Stromal cell of bone marrow (primary cell): Measurements from ENCODE around the gene EYA4.
A peak's percentile ranks its signal among the peaks of the same experiment; 100 is the strongest.
"Not testable (repeated sequence)": the region's sequence is repeated elsewhere in the genome, so short reads cannot be mapped to it uniquely, and the experiment has no call there.

Source experiments
- DNase-seq: peaks from one replicate; pipeline ENCODE4 v3.0.0-alpha.2; 2012; ENCODE audit warnings: low read depth

The EYA4 gene

DNA sequence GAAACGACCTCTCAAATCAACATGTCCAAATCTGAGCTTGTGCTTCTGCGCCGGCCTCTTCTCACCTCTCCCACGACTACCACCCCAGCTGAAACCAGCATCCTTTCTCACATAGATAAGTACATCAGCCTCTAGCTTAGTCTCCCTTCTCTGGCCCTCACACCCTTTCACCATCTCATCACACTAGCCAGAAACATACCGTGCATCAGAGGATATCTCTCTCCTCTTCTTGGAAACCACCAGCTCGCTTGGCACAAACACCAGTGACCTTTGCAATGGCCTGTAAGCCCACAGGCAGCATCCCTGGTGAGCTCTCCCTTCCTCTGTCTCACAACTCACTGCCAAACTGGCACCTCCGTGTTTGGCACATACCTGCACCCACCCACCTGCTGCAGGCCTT, 291.8 kb downstream of the EYA4 start:
- no peak for DNase-seq

GRCh38 chr6:133539502-133540259, 298.5 kb downstream of the EYA4 start:
- no peak for DNase-seq

DNA sequence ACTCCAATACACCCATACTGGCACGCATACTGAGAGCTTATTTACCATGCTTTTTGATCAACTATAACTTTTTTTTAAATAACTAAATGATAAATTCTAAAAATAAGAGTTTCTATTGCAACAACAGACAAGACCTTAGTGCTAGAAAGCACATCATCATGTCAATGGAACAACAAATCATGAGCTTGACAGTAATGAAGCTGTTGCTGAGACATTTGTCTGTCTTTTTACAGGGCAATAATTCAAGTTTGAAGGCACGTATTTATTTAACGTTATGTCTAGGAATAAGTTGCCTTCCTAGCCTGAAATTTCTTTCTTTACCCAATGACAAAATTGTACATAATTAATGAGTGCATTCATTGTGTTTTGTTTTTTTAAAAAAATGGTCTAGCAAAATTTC, 299.2 kb downstream of the EYA4 start:
- no peak for DNase-seq

DNA sequence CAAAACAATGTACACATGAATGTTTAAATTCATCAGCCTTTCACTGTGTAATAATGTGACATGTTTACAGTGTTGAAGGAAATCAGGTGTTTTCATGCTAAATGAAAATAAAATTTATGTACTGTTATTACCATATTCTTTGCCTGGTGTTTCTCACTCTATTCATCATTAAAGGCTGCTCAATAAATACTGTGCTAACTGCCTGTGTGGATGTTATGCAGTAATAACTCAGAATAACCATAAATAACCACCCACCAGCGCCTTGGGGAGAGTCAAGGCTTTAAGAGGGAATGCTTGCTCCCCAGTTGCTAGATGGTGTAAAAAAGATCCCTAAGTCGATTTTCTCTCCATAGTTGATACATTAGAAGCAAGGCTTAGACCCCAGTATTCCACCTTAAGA, 299.9 kb downstream of the EYA4 start:
- DNase-seq = no peak

GRCh38 chr6:133542056-133542821, 301.1 kb downstream of the EYA4 start:
- DNase-seq = no peak

DNA sequence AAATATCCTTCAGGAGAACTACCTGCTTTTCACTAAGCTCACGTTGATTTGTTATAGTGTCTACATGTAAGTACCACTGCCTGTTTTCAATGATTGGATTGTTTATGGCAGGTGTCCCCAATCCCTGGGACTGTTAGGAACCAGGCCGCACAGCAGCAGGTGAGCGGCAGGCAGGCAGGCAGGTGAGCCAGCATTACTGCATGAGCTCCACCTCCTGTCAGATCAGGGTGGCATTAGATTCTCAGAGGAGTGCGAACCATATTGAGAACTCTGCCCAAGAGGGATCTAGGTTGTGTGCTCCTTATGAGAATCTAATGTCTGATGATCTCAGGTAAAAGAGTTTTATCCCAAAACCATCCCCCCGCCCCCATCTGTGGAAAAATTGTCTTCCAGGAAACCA, 303.3 kb downstream of the EYA4 start:
- no peak for DNase-seq

GRCh38 chr6:133546098-133546497, 304.9 kb downstream of the EYA4 start:
- DNase-seq = no peak

DNA sequence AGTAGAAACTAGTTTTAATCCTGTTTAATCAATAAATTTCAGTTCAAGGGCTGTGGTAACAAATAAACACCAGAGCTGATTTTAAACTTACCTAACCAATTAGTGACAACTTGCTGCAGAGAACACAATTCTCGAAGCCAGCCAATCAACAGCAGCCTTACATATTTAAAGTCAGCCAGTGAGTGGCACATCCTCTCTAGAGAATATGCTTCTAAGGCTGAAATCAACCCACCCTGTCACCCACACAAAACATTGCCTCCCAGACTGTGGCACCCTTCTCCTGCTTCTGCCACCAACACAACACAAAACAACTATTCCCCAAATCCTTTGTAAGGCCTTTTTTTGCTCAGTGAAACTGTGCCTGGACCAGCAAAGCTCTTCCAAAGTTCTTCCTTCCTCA, 306.0 kb downstream of the EYA4 start:
- DNase-seq = no peak

DNA sequence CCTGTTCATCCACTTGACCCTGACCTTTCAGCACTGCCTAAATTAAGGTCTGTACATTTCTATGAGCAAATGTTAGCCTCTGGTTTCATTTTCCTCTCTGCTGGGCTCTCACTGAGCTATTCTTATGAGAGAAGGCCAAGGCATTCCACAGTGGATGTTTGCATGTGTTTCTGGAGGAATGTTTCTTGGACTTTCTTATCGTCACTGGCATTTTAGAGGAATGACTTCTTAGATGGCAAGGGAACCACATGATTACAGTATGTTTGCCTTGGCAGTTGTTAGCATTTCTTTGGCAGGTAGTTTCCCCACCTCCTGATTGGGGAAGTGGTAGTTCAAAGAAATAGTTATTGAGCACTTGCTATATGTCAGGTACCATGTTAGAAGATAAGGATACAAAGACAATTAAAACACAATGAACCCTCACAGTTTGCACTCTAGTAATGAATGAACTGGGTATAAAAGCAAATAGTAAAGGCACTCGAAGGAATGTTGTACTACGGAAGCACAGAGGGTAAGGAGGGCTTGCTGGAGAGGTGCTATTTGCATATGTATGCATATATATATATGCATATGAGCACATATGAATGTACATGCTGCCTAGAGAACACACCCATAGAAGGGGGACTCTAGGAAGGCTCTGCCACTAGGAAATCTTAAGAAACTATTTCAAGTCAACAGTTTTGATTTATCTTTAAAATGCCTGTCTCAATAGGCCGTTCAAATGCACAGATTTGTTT, 307.4 kb downstream of the EYA4 start:
- no peak for DNase-seq

GRCh38 chr6:133549371-133549801, 308.2 kb downstream of the EYA4 start:
- DNase-seq = no peak

DNA sequence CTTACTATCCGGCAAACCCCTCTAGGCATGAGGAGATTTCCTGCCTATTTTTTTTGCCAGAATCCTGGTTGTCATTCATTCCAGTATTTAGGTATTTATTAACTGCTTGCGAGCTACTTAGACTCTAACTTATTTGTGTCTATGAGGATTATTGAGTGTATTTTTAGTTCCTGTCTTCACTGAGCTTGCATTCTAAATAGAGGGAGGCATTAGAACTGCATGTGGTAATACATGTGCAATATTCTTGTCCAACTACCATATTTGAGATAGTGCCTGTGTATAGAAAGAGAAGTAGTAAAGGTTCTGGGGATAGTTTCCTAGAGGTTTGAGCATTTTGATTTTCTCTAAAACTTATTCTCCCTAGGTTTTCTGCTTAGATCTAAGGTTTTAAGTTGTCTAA, 308.9 kb downstream of the EYA4 start:
- no peak for DNase-seq

- no peak for DNase-seq
Observed at GRCh38 chr6:133551436-133551835, 310.3 kb downstream of the EYA4 start.

- DNase-seq = peak; percentile 94
Observed at GRCh38 chr6:133551847-133552341, 310.7 kb downstream of the EYA4 start.

DNA sequence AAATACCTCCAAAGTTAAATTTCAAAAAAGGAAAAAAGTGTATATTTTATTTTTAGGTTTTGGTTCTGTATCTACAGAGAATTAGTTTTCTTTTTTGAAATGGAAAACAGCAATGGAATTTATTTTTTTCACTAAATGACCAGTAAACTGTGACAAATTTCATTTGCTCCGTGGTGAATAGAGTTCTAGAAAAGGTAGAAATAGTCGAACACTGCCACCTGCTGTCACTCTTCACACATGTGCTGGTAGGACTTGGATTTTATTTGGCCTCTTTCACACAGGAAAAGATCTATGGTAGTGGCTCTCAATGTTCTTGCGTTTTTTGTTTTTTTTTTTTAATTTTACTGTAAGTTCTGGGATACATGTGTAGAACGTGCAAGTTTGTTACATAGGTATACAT, 312.5 kb downstream of the EYA4 start:
- no peak for DNase-seq

GRCh38 chr6:133554121-133554520, 313.0 kb downstream of the EYA4 start:
- not testable (repeated sequence) for DNase-seq

- no peak for DNase-seq
Observed at GRCh38 chr6:133555685-133556084, 314.5 kb downstream of the EYA4 start.

DNA sequence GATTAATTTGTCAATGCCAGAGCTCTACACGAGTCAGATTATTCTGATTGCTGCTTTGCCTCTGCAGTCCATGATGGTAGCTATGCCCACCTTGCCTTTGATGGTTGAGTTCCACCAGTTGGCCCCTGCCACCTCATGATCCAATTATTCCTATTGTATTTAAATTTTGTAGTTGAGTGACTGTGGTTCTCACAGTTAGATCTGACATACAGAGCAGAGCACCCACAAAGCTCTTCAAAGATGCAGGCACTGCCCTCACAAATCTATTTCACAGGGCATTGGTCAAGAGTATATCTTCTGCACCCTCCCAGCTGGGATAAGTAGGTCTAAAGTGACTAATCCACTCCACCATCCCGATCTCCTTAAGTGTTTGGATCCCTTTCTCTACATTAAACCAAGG, 318.8 kb downstream of the EYA4 start:
- no peak for DNase-seq

GRCh38 chr6:133567636-133568035, 326.5 kb downstream of the EYA4 start:
- DNase-seq = peak; percentile 30

DNA sequence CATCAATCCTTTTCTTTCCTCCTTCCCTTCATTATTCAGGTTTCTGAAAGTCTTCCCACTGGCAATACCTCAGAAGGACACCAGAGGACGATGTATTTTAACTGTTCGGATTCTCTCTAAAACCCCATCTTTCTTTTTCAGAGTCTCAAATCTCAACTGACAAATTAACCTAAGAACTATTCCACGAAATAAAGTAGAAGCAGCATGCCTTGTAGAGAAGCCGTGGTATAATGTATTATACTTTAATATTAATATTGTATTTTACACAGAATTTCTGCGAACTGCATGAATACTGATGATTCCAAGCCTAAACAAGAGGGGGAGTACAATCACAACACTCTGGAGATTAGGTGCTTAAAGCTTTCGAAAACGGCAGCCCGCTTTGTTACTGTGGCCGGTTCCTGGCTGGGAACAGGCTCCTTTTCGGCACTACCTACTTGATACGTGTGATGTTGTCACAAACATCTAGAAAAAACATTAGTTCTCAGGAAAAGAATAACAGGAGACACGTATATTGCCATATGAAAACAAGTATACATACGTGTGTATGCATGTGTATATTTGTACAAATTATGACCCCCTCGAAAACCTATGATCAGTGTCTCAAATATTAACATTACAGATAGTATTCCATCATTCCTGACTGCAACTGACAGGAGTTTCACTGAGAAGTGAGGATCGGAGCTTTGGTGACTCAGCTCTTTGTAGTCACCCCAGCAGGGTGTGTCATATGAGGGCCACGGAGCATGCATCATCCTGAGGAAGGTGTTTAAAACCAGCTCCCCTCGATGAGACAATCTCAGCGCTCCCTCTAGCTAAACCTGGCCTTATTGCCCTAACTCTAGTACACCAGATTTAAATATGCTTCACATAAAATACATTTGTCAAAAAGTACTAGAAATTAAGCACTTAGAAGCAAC, 328.1 kb downstream of the EYA4 start:
- peak; percentile 74 for DNase-seq

DNA sequence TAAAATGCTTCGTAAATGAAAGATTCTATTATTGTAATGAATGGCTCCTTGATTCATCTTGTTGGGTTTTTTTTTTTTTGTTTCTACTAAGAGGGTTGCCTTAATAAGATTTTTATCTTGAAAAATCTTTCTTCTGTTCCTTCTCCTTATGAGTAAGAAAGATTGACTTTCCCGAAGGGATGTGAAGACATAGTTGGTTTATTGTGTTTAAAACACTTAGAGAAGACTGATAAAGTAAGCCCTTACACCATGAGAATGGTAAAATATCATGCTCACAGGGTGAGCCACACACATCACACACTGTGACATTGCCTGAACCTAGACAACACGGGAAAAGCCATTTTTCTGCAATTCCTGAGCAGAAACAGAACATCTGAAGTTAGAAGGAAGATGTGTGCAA, 330.5 kb downstream of the EYA4 start:
- no peak for DNase-seq

DNA sequence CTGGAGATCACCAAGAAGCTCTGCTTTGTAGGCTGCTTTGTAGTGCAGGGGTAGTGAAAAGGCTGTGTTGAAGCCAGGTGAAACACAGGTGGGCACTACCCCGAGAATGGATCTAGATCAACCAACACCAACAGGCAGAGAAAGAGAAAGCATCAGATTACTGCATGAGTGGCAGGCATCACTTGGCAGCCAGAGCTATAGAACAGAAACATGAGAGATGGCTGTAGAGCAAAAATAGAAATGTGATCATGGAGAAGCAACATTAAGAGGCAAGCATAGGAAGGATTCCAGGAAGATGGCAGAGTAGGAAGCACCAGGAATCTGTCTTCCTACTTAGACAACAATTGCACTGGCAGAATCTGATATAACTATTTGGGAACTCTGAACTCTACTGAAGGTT, 336.7 kb downstream of the EYA4 start:
- DNase-seq = no peak
